Naive B cell (primary cell): ENCODE data around the gene RCOR2. TPM values are rescaled to one million over a fixed set of nuclear protein-coding genes. Genes with fewer than 3 reads are reported as not detected.
A peak's percentile ranks its signal among the peaks of the same experiment; 100 is the strongest.

Experiments
- ATAC-seq, 2 donors: fragments of 150-1000 bp; cut with Tn5 transposase; 2 replicates each; pipeline ENCODE4 v1.10.0; 2021; ENCODE audit warnings: low read depth in 2 of 2, mild to moderate bottlenecking in 2 of 2, moderate library complexity in 2 of 2
- DNase-seq: peaks from one replicate; pipeline ENCODE4 v3.0.0; 2022
- H3K27ac Mint-ChIP-seq, 6 donors: one replicate each; pipeline ENCODE4 v1.8.0; 2020 to 2022; ENCODE audit warnings: mild to moderate bottlenecking in 6 of 6, mixed read lengths in 6 of 6, moderate library complexity in 5 of 6, inconsistent platforms in 2 of 6
- H3K27me3 Mint-ChIP-seq, 3 donors: one replicate each; pipeline ENCODE4 v1.8.0; 2021 to 2022; ENCODE audit warnings: mixed read lengths in 3 of 3, mild to moderate bottlenecking in 1 of 3
- H3K36me3 Mint-ChIP-seq, 2 donors: one replicate each; pipeline ENCODE4 v1.8.0; 2020 to 2022; ENCODE audit warnings: mixed read lengths in 2 of 2, inconsistent platforms in 1 of 2, mild to moderate bottlenecking in 1 of 2
- H3K4me1 Mint-ChIP-seq, 3 donors: one replicate each; pipeline ENCODE4 v1.8.0; 2020 to 2022; ENCODE audit warnings: mixed read lengths in 3 of 3, inconsistent platforms in 1 of 3, mild to moderate bottlenecking in 1 of 3, moderate library complexity in 1 of 3
- H3K4me3 Mint-ChIP-seq, 8 donors: one replicate each; pipeline ENCODE4 v1.8.0; 2020 to 2022; ENCODE audit warnings: mild to moderate bottlenecking in 8 of 8, mixed read lengths in 8 of 8, moderate library complexity in 8 of 8, inconsistent platforms in 2 of 8
- H3K9me3 Mint-ChIP-seq, 7 donors: one replicate each; pipeline ENCODE4 v1.8.0; 2020 to 2022; ENCODE audit warnings: mixed read lengths in 7 of 7, mild to moderate bottlenecking in 5 of 7, inconsistent platforms in 2 of 7, moderate library complexity in 1 of 7
- polyA plus RNA-seq, 6 donors: library from polyadenylated mRNA; unstranded; fragments of 300-500 nt; fragmentation: Illumina TruSeq; gene quantifications; one replicate each; pipeline ENCODE4 v1.2.3, GENCODE V29; 2021; ENCODE audit warnings: low read depth in 6 of 6

The RCOR2 gene
- polyA plus RNA-seq, 6 donors from 2014 or later, result not detected

DNA sequence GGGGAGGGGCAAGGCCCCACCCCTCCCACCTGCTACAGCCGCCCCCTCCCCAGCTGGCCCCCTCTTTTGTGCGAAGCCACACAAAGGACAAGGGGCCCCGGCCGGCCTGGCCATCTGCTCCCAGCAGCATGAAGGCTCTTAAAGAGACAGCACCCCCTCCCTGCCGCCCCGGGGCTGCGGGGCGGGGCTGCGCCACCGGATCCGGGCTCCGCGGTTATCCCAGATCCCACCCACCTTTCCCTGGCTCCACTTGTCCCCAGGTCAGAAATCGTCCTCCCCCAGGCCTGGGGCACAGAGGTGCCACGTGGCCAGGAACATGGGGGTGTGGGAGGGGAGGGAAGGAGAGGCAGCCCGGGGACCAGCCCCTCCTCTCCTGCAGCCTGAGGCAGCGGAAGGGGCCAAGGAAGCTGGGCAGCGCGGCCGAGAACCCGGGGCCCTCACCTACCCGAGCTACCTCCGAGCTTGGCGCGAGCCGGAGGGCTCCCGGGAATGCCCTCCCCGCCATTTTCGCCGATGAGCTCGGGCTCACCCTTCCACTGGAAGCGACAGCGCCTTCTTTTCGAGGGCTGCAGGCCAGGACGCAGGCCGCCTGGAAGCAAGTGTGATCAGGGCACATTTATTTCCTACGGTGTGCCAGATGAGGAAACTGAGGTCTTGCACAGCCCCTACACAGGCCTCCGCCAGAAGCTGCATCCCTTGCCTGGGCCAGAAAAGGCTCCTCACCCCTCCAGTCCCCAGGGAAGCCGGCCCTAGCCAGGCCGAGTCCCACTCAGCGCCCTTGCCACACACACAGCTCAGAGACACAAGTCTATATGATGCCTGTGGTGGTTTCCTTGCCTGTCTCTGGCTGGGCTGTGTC, 2.5 kb upstream of the RCOR2 start:
- DNase-seq, result no peak
- Mint-ChIP-seq H3K9me3 (no peaks in the 10 kb centered on the region), H3K27ac (no peak overlapping the region), H3K4me3 (peak overlapping the region in 7 of 8 donors; percentile 15 to 88 (median 51)), H3K36me3 (no peaks in the 10 kb centered on the region), H3K4me1 (peaks cover 11 to 21% (median 18%) of the 10 kb centered on the region in 3 donors), H3K27me3 (peaks cover 6 to 42% (median 20%) of the 10 kb centered on the region in 3 donors)
- ATAC-seq, result no peak

DNA sequence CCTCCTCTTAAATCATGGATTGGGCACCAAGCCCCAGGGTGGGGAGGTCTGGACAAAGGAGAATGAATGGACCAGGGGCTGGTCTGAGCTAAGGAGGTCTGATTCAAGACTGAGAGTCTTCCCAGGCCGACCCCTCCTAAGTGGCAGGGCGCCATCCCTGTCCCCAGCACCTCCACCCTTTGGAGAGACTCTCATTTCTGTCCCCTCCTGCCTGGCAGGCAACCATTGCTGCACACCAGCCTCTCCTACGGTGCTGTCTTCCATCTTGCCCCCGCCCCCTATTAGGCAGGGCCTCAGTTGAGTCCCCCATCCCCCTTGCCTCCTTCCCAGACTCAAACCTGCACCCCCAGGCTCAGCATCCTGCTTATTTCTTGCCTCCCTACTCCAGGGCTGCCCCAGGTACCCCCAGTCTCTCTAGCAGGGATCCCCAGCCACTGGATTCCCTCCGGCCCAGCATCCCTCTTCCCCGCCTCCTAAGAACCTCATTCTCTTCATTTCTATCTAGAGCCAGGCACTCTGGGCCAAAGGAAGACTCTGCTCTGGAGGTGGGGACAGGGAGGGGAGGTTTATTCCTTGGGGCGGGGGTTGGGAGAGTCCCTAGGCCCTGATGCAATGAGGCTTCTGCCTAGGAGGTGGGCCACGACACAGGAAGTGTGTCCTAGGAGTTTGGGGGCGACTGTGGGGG, 1.7 kb upstream of the RCOR2 start:
- ATAC-seq (no peak), DNase-seq (no peak)
- no peaks in the 10 kb centered on the region for H3K9me3 Mint-ChIP-seq
- peaks cover 9 to 43% (median 20%) of the 10 kb centered on the region in 3 donors for H3K27me3 Mint-ChIP-seq
- H3K4me3 Mint-ChIP-seq, result peak overlapping the region; percentile 20 to 88 (median 70)
- H3K36me3 Mint-ChIP-seq, result no peaks in the 10 kb centered on the region
- peaks cover 11 to 21% (median 18%) of the 10 kb centered on the region in 3 donors for H3K4me1 Mint-ChIP-seq
- H3K27ac Mint-ChIP-seq, result peak overlapping the region in 2 of 6 donors; percentile 78 to 88

DNA sequence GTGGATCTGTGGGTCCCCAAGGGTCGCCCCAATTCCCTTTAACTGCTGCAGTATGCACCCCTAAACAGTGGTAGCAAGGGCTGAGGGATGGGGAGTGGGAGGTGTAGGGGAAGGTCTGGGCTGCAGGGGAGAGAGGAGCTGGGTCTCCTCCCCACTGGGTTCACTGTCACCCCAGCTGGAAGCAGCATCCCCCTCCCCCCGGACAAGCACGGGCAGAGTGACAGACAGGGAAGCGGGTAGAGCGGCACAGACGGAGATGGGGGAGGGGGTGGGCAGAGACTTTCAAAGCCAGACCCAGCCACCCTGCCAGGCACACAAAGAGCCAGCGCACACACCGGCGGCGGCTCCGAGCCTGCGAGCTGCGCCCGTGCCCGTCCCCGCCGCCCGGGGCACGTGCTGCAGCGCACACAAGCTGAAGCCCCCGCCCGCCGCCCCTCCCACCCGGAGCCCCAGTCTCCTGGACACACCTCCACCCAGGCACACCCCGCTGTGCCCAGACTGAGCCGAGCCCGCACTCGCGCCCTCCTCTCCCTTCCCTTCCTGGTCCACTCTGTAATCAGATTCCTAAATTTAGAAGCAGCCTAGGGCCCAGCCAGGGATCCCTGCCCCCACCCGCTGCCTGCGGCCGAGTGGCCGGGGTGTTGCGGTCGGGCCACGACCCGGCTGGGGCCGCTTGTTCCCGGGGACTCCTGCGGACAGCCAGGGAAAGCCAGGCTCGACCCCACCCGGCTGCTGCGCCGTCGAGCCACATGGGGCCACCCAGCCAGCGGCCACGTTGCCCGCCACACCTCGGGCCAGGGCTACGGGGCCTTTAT, 935 bp upstream of the RCOR2 start:
- Mint-ChIP-seq H3K9me3 (no peaks in the 10 kb centered on the region), H3K4me1 (peaks cover 11 to 21% (median 18%) of the 10 kb centered on the region in 3 donors), H3K27me3 (peaks cover 9 to 37% (median 16%) of the 10 kb centered on the region in 3 donors), H3K4me3 (peak overlapping the region; percentile 57 to 88 (median 77)), H3K36me3 (no peaks in the 10 kb centered on the region), H3K27ac (no peak overlapping the region)
- peak; percentile 31 for DNase-seq
- ATAC-seq, result peak; percentile 43 to 47

- H3K36me3 Mint-ChIP-seq, result no peaks in the 10 kb centered on the region
- peaks cover 4 to 31% (median 16%) of the 10 kb centered on the region in 3 donors for H3K27me3 Mint-ChIP-seq
- DNase-seq (peak; percentile 29), ATAC-seq (peak; percentile 34 to 37)
- H3K4me1 Mint-ChIP-seq, result peaks cover 11 to 21% (median 18%) of the 10 kb centered on the region in 3 donors
- no peaks in the 10 kb centered on the region for H3K9me3 Mint-ChIP-seq
- no peak overlapping the region for H3K27ac Mint-ChIP-seq
- peak overlapping the region; percentile 72 to 88 (median 82) for H3K4me3 Mint-ChIP-seq
These were observed 765 bp downstream of the RCOR2 start for GRCh38 chr11:63915961-63916836.

DNA sequence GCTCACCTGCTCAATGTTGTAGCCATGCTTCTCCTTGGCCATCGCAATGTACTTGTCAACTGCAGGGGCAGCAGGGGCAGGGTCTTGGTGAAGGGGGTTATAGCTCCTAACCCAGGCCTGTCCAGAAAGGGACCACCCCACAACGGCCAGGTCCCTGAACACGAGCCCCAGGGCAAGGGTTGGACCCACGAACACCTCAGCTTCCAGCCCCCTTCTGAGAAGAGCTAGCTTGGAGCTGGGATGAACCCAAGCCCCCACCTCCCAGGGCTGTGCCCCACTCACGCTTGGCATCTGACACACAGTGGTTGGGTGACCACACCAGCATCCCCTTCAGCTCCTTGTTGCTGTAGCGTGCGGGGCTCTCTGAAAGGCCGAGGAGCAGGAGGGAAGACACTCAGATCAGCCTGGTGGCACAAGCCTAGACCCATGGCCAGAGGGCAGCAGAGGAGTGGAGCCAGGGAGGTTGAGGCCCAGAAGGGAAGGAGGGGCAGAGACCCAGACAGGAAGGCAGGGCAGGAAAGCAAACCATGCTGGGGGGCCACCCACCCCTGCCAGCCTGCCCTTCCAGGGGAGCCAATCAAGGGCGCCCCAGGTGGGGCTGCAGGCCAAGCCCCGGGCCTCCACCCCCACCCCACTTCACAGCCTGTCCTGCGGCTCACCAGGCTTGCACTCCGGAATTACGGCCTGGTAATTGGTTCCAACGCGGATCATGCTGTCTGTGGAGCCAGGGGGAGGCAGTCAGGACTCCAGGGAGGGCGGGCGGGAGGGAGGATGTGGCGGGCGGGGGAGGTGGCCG, 1.9 kb downstream of the RCOR2 start:
- ATAC-seq, result no peak
- peaks cover 4 to 31% (median 16%) of the 10 kb centered on the region in 3 donors for H3K27me3 Mint-ChIP-seq
- DNase-seq, result no peak
- peak overlapping the region in 5 of 8 donors; percentile 44 to 88 (median 52) for H3K4me3 Mint-ChIP-seq
- peak overlapping the region in 1 of 6 donors; percentile 65 for H3K27ac Mint-ChIP-seq
- no peaks in the 10 kb centered on the region for H3K36me3 Mint-ChIP-seq
- H3K9me3 Mint-ChIP-seq, result no peaks in the 10 kb centered on the region
- peaks cover 11 to 21% (median 18%) of the 10 kb centered on the region in 3 donors for H3K4me1 Mint-ChIP-seq

DNA sequence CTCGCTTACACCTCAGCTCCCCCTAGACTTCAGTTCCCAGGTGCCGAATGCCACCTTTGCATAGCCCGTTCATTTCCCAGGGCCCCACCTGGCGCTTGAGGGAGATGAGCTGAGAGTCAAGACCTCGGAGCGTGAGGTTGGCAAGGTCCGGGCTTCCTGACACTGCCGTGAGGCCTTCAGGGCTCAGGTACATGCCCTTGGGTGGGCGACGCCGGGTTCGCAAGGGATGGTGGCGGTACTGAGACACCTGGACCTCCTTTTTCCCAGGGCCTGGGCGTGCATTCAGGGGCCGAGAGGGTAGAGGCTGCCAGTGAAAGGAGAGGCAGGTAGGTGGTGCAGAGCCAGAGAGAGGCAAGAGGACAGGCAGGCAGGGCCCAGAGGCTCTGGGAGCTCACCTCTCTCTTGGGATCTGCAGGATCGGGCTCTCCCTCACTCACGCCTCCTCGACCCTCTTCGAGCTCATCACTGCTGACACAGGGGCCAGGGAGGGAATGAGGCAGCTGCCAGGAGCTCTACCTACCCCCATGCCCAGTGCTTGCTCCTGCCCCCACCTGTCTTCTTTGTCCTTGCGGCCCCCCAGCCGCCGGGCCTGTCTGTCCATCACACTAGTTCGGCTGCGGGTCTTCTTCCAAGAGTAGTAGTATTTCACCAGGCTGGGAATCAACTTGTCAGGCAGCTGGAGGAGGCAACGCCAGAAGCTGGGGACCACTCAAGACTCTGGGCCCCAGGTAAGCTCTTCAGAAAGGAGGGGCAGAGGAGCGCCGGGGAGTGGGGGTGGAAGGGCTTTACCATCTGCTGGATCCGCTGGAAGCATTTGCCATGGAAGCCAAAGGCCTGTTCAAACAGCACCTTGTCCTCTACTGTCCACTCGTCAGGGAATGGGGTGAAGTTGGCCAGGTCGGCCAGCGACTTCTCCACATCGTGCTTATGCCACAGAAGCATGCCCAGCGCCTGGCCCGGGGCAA, 2.8 kb downstream of the RCOR2 start:
- no peaks in the 10 kb centered on the region for H3K36me3 Mint-ChIP-seq
- no peaks in the 10 kb centered on the region for H3K9me3 Mint-ChIP-seq
- DNase-seq (no peak), ATAC-seq (no peak)
- H3K27me3 Mint-ChIP-seq, result peaks cover 4 to 31% (median 16%) of the 10 kb centered on the region in 3 donors
- H3K27ac Mint-ChIP-seq, result peak overlapping the region in 1 of 6 donors; percentile 50
- peak overlapping the region in 2 of 8 donors; percentile 21 to 25 for H3K4me3 Mint-ChIP-seq
- peaks cover 11 to 20% (median 18%) of the 10 kb centered on the region in 3 donors for H3K4me1 Mint-ChIP-seq

GRCh38 chr11:63912678-63913077, 4.3 kb downstream of the RCOR2 start:
- DNase-seq (no peak), ATAC-seq (no peak)
- H3K9me3 Mint-ChIP-seq, result no peaks in the 10 kb centered on the region
- no peak overlapping the region for H3K4me3 Mint-ChIP-seq
- H3K36me3 Mint-ChIP-seq, result no peaks in the 10 kb centered on the region
- H3K27ac Mint-ChIP-seq, result peak overlapping the region in 1 of 6 donors; percentile 59
- H3K27me3 Mint-ChIP-seq, result peaks cover 4 to 25% (median 16%) of the 10 kb centered on the region in 3 donors
- H3K4me1 Mint-ChIP-seq, result peaks cover 4 to 9% (median 9%) of the 10 kb centered on the region in 3 donors

- peaks cover 4 to 22% (median 16%) of the 10 kb centered on the region in 3 donors for H3K27me3 Mint-ChIP-seq
- peaks cover 3 to 10% (median 9%) of the 10 kb centered on the region in 3 donors for H3K4me1 Mint-ChIP-seq
- no peak for DNase-seq
- H3K4me3 Mint-ChIP-seq, result no peak overlapping the region
- no peak for ATAC-seq
- H3K27ac Mint-ChIP-seq, result peak overlapping the region in 1 of 6 donors; percentile 84
- H3K36me3 Mint-ChIP-seq, result peaks cover 0 to 1% of the 10 kb centered on the region in 2 donors
- H3K9me3 Mint-ChIP-seq, result no peaks in the 10 kb centered on the region
These were observed 5.1 kb downstream of the RCOR2 start for GRCh38 chr11:63911876-63912275.

DNA sequence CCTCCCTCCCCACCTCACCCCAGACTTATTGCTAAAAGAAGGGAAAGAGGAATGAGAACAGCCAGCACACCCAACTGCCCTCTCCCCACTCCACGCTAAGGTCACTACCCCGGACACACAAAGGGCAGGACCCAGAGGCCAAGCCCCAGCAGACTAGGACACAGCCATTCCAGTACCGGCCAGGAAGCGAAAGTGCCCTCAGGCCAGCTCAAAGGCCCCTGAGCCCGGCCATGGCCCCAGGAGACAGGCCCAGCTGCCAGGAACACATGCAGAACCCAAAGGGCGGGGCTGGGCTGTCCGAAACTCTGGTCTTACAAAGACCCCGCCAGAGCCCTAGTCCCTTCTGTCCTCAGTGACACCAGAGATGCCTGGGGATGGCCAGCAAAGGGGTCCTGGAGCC, 5.5 kb downstream of the RCOR2 start:
- no peak overlapping the region for H3K27ac Mint-ChIP-seq

DNA sequence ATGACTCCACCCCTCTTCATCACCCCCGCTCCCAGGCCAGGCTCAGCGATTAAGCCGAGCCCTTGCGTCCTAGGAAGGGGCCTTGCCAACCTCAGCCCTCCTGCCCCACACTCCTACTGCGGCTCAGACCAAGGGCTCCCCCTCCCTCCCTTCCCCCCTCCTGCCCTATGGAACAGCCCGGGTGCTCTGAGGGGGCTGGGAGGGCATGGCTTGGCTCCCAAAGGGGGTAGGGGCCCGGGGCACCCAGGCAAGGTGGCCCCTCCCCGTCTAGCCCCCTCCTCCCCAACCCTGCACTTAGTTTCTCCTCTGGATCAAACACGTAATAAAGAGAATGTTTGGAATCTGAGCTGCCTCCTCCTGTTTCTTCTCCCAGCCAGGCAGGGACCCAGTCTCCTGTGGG, 6.3 kb downstream of the RCOR2 start:
- H3K36me3 Mint-ChIP-seq, result peaks cover 0 to 13% of the 10 kb centered on the region in 2 donors
- peaks cover 4 to 17% (median 16%) of the 10 kb centered on the region in 3 donors for H3K27me3 Mint-ChIP-seq
- no peaks in the 10 kb centered on the region for H3K9me3 Mint-ChIP-seq
- H3K4me3 Mint-ChIP-seq, result no peak overlapping the region
- ATAC-seq (no peak), DNase-seq (no peak)
- H3K4me1 Mint-ChIP-seq, result peaks cover 3 to 7% (median 5%) of the 10 kb centered on the region in 3 donors
- no peak overlapping the region for H3K27ac Mint-ChIP-seq

More for the DNA sequence above, 5.5 kb downstream of the RCOR2 start:
- H3K4me3 Mint-ChIP-seq, result no peak overlapping the region
- peaks cover 4 to 21% (median 16%) of the 10 kb centered on the region in 3 donors for H3K27me3 Mint-ChIP-seq
- no peak for ATAC-seq
- H3K36me3 Mint-ChIP-seq, result peaks cover 0 to 5% of the 10 kb centered on the region in 2 donors
- no peak for DNase-seq
- peaks cover 3 to 10% (median 10%) of the 10 kb centered on the region in 3 donors for H3K4me1 Mint-ChIP-seq
- H3K9me3 Mint-ChIP-seq, result no peaks in the 10 kb centered on the region
